Keratinocyte (primary cell): ENCODE data around the gene PRKN. TPM values are rescaled to one million over a fixed set of nuclear protein-coding genes. Genes with fewer than 3 reads are reported as not detected.

ENCODE experiments used
- DNase-seq: peaks from one replicate; pipeline ENCODE4 v3.0.0-alpha.2; 2011; ENCODE audit warnings: low read depth, missing footprints, low spot score
- FAIRE-seq: peaks from 2 replicates; lab custom pipeline; 2011; peaks lifted over from hg19 to GRCh38; lab: Jason Lieb, UNC
- H2AFZ ChIP-seq: 2 replicates; pipeline ENCODE4 v1.6.0; 2012; ENCODE audit warnings: low read length, control low read depth, inconsistent platforms; ENCODE audit not compliant: control insufficient read depth
- H3K27ac ChIP-seq: 2 replicates; pipeline ENCODE4 v1.5.1; 2011; ENCODE audit warnings: low read length; ENCODE audit not compliant: control insufficient read depth, insufficient read depth
- H3K27me3 ChIP-seq: 3 replicates; pipeline ENCODE4 v1.6.0; 2011; ENCODE audit warnings: low read length; ENCODE audit not compliant: control insufficient read depth, insufficient read depth; ENCODE audit errors: extremely low read depth
- H3K36me3 ChIP-seq, 2 experiments: 2 replicates in 1 of 2; 3 replicates in 1 of 2; pipeline ENCODE4 v1.5.1; 2011; ENCODE audit warnings: low read length in 2 of 2, mild to moderate bottlenecking in 1 of 2; ENCODE audit not compliant: control insufficient read depth in 2 of 2, insufficient read depth in 2 of 2; ENCODE audit errors: extremely low read depth in 1 of 2
- H3K4me1 ChIP-seq: 3 replicates; pipeline ENCODE4 v1.5.1; 2011; ENCODE audit warnings: low read length; ENCODE audit not compliant: control insufficient read depth, insufficient read depth; ENCODE audit errors: extremely low read depth
- H3K4me2 ChIP-seq: 3 replicates; pipeline ENCODE4 v1.6.0; 2011; ENCODE audit warnings: low read depth, low read length; ENCODE audit not compliant: control insufficient read depth, insufficient read depth; ENCODE audit errors: extremely low read depth
- H3K4me3 ChIP-seq, 3 experiments: fragments of 200-600 bp in 1 of 3; sonication (generic) in 1 of 3; 2 replicates in 2 of 3; 3 replicates in 1 of 3; pipeline ENCODE4 v1.5.1; 2011 to 2016; ENCODE audit warnings: low read length in 3 of 3, mild to moderate bottlenecking in 3 of 3, control low read depth in 2 of 3, inconsistent platforms in 1 of 3, low read depth in 1 of 3, mixed read lengths in 1 of 3, mixed run types in 1 of 3, moderate library complexity in 1 of 3; ENCODE audit not compliant: control insufficient read depth in 2 of 3, insufficient read depth in 2 of 3; ENCODE audit errors: extremely low read depth in 1 of 3
- H3K79me2 ChIP-seq: 2 replicates; pipeline ENCODE4 v1.6.0; 2012; ENCODE audit warnings: low read length; ENCODE audit not compliant: control insufficient read depth, insufficient read depth
- H3K9ac ChIP-seq: 3 replicates; pipeline ENCODE4 v1.6.0; 2011; ENCODE audit warnings: low read length; ENCODE audit not compliant: control insufficient read depth, insufficient read depth; ENCODE audit errors: extremely low read depth
- H3K9me1 ChIP-seq: 3 replicates; pipeline ENCODE4 v1.6.0; 2011; ENCODE audit warnings: low read length; ENCODE audit not compliant: control insufficient read depth, insufficient read depth; ENCODE audit errors: extremely low read depth
- H3K9me3 ChIP-seq: 2 replicates; pipeline ENCODE4 v1.5.1; 2012; ENCODE audit warnings: low read depth, low read length; ENCODE audit not compliant: control insufficient read depth
- H4K20me1 ChIP-seq: 3 replicates; pipeline ENCODE4 v1.6.0; 2011; ENCODE audit warnings: low read length; ENCODE audit not compliant: control insufficient read depth, insufficient read depth; ENCODE audit errors: extremely low read depth
- CTCF ChIP-seq, 3 experiments: IDR thresholded peaks in 1 of 3; conservative IDR thresholded peaks in 1 of 3; optimal IDR thresholded peaks in 1 of 3; 2 replicates in 2 of 3; 3 replicates in 1 of 3; pipeline versions ENCODE3 to v1.5.1; 2011; ENCODE audit warnings: low read length in 3 of 3, mild to moderate bottlenecking in 3 of 3, moderate library complexity in 2 of 3, control low read depth in 1 of 3, inconsistent platforms in 1 of 3; ENCODE audit not compliant: insufficient read depth in 2 of 3; ENCODE audit errors: extremely low read depth in 1 of 3
- EZH2 ChIP-seq: IDR thresholded peaks from one replicate; pipeline ENCODE4 v1.6.1; 2012; ENCODE audit warnings: inconsistent platforms, mild to moderate bottlenecking, low read length, moderate library complexity
- dilution Hi-C: fragments of 300-500 bp; cut with MboI; formaldehyde crosslinking; loops from one replicate; pipeline ENCODE4 v1.7.0; 2020; ENCODE audit warnings: low sequenced_read_pairs; ENCODE audit not compliant: extremely low pct_ligation_motif_present
- polyA plus RNA-seq, 5 experiments: library from polyadenylated mRNA; depleted of rRNA in 3 of 5; stranded (reverse) in 3 of 5; stranded (forward) in 1 of 5; unstranded in 1 of 5; fragments of >200 nt; gene quantifications; 1 replicate in 1 of 5; 2 replicates in 3 of 5; 3 replicates in 1 of 5; pipeline versions ENCODE4 v1.2.1 to v1.2.3, GENCODE V29; 2011 to 2012; ENCODE audit warnings: missing spikeins in 2 of 5, low read depth in 1 of 5, low replicate concordance in 1 of 5

PRKN gene
- polyA plus RNA-seq, 1 donor (not counting 4 experiments of a cell fraction or from before 2014, with no cell fraction given) = 0.67 TPM

GRCh38 chr6:162157167-162157870 is 570.2 kb downstream of the PRKN start:
- dilution Hi-C loops = no loop called here
- Histone ChIP-seq H3K27ac (no peak overlapping the region), H3K79me2 (no peaks in the 10 kb centered on the region), H3K4me1 (no peaks in the 10 kb centered on the region), H3K4me2 (no peak overlapping the region), H3K9me1 (no peaks in the 10 kb centered on the region), H3K36me3 (no peaks in the 10 kb centered on the region), H2AFZ (no peak overlapping the region), H3K27me3 (no peaks in the 10 kb centered on the region), H3K9ac (no peak overlapping the region), H4K20me1 (no peaks in the 10 kb centered on the region), H3K4me3 (no peak overlapping the region), H3K9me3 (no peaks in the 10 kb centered on the region)
- DNase-seq (no peak), FAIRE-seq (no peak)
- no peak for TF ChIP-seq EZH2
- no peak for TF ChIP-seq CTCF (optimal IDR thresholded peaks at IDR 0.05 in 1 of 3, IDR thresholded peaks at IDR 0.05 in 1 of 3, conservative IDR thresholded peaks at IDR 0.05 in 1 of 3; ENCODE audit: extremely low read depth in 1 of 3, insufficient read depth in 2 of 3, low read length in 3 of 3)

- FAIRE-seq = no peak
- dilution Hi-C loops = no loop called here
- TF ChIP-seq CTCF (optimal IDR thresholded peaks at IDR 0.05 in 1 of 3, IDR thresholded peaks at IDR 0.05 in 1 of 3, conservative IDR thresholded peaks at IDR 0.05 in 1 of 3; ENCODE audit: extremely low read depth in 1 of 3, insufficient read depth in 2 of 3, low read length in 3 of 3) (no peak), EZH2 (no peak)
Measured at GRCh38 chr6:162156146-162156545, 571.4 kb downstream of the PRKN start.

More at GRCh38 chr6:162156146-162156545, 571.4 kb downstream of the PRKN start:
- H4K20me1 ChIP-seq = no peaks in the 10 kb centered on the region
- no peaks in the 10 kb centered on the region for H3K27me3 ChIP-seq
- no peak overlapping the region for H3K4me3 ChIP-seq
- H3K4me2 ChIP-seq = no peak overlapping the region
- no peaks in the 10 kb centered on the region for H3K36me3 ChIP-seq
- H3K9ac ChIP-seq = no peak overlapping the region
- no peak for DNase-seq
- no peaks in the 10 kb centered on the region for H3K9me1 ChIP-seq
- no peaks in the 10 kb centered on the region for H3K9me3 ChIP-seq
- H3K79me2 ChIP-seq = no peaks in the 10 kb centered on the region
- H3K27ac ChIP-seq = no peak overlapping the region
- H2AFZ ChIP-seq = no peak overlapping the region
- no peaks in the 10 kb centered on the region for H3K4me1 ChIP-seq
